Hematopoietic multipotent progenitor cell (in vitro differentiated cells): ENCODE measurements around the gene CHL1. TPM values are rescaled to one million over a fixed set of nuclear protein-coding genes. Genes with fewer than 3 reads are reported as not detected.
A peak's percentile ranks its signal among the peaks of the same experiment; 100 is the strongest.
"Not testable (repeated sequence)": the region's sequence is repeated elsewhere in the genome, so short reads cannot be mapped to it uniquely, and the experiment has no call there.

Experiments used
- DNase-seq, 3 donors: peaks; one replicate each; pipeline ENCODE4 v3.0.0-alpha.2; 2011 to 2015; ENCODE audit warnings: low read depth in 2 of 3, low spot score in 2 of 3
- total RNA-seq: library from RNA; depleted of rRNA; stranded (reverse); fragments of >200 nt; gene quantifications from one replicate; pipeline ENCODE4 v1.2.3, GENCODE V29; 2012

Gene CHL1
- total RNA-seq, 1 donor = under 0.01 TPM

- DNase-seq = no peak
These were observed 136.1 kb downstream of the CHL1 start for GRCh38 chr3:332701-333100.

- DNase-seq = no peak
These were observed 138.7 kb downstream of the CHL1 start for GRCh38 chr3:335240-335639.

- no peak for DNase-seq
These were observed 142.8 kb downstream of the CHL1 start for GRCh38 chr3:339351-339750.

- DNase-seq = no peak
These were observed 145.4 kb downstream of the CHL1 start for GRCh38 chr3:341998-342397.

GRCh38 chr3:346186-346585, 149.6 kb downstream of the CHL1 start:
- no peak for DNase-seq

GRCh38 chr3:347581-347980, 151.0 kb downstream of the CHL1 start:
- DNase-seq = no peak

GRCh38 chr3:350871-351371, 154.4 kb downstream of the CHL1 start:
- DNase-seq = no peak

GRCh38 chr3:352599-352998, 156.0 kb downstream of the CHL1 start:
- DNase-seq = no peak

- no peak for DNase-seq
These were observed 156.7 kb downstream of the CHL1 start for GRCh38 chr3:353191-353739.

- peak in 2 of 3 donors; percentile 39 to 75 for DNase-seq
These were observed 157.9 kb downstream of the CHL1 start for GRCh38 chr3:354432-354831.

GRCh38 chr3:355622-356021, 159.1 kb downstream of the CHL1 start:
- DNase-seq = no peak

- DNase-seq = no peak
These were observed 160.4 kb downstream of the CHL1 start for GRCh38 chr3:356952-357351.

GRCh38 chr3:359672-360071, 163.1 kb downstream of the CHL1 start:
- DNase-seq = no peak

- no peak for DNase-seq
These were observed 166.2 kb downstream of the CHL1 start for GRCh38 chr3:362681-363338.

- DNase-seq = no peak
These were observed 167.7 kb downstream of the CHL1 start for GRCh38 chr3:364287-364686.

- no peak for DNase-seq
These were observed 168.7 kb downstream of the CHL1 start for GRCh38 chr3:365268-365667.

GRCh38 chr3:366253-366652, 169.7 kb downstream of the CHL1 start:
- DNase-seq = not testable (repeated sequence)

GRCh38 chr3:373193-373779, 176.7 kb downstream of the CHL1 start:
- DNase-seq = no peak

- DNase-seq = no peak
These were observed 177.9 kb downstream of the CHL1 start for GRCh38 chr3:374459-374858.

- peak in 2 of 3 donors; percentile 3 to 36 for DNase-seq
These were observed 180.6 kb downstream of the CHL1 start for GRCh38 chr3:377158-377561.

GRCh38 chr3:380801-381200, 184.2 kb downstream of the CHL1 start:
- no peak for DNase-seq

- DNase-seq = no peak
These were observed 188.6 kb downstream of the CHL1 start for GRCh38 chr3:385151-385550.
